HG03095 (cell line): ENCODE data around the gene SMLR1.
"Not testable (repeated sequence)": the region's sequence is repeated elsewhere in the genome, so short reads cannot be mapped to it uniquely, and the experiment has no call there.

Experiments used
- ATAC-seq: cut with Tn5 transposase; IDR thresholded peaks from one replicate; pipeline ENCODE4 v1.9.1; 2021; ENCODE audit warnings: moderate library complexity; ENCODE audit not compliant: unreplicated experiment

SMLR1 gene

DNA sequence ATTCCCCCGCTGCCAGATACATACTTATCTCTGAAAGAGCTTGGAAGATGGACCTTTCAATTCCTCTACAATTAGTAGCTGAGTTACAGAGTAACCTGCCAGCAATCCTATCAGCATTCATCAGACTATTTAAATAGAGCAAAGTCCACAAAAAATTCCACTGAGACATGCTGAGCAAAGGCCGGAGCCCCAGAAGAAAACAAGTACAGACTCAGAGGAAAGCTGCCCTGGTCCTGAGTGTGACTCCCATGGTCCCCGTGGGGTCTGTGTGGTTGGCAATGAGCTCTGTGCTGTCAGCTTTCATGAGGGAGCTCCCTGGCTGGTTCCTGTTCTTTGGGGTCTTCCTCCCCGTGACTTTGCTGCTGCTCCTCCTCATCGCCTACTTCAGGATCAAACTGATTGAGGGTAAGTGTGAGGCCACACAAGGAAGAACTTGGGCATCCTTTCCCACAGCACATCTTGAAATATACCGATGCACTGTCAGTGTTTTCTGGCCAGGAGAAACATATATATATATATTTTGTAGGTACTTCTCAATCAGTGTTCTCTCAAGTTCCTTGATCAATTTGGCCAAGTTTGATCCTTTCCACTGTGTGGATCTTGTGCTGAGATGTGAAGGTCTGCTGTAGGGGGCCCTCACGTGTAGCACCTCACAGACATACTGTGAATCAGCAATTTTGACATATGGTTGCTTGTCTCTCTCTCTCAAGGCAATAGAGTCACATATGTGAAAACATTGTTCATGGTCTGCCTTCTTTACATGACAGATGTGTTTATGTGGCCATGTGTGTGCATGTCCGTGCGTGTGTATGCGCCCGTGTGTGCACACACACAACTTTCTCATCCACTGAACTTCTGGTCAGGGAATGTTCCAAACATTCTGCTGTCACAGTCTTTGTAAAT lies at the start of gene SMLR1:
Gene SMLR1, plus strand, starts transcription at position 160 of the 903 bp plus-strand sequence. Its CDS starts 8 bp downstream, at position 168.
- ATAC-seq: no peak

- ATAC-seq: no peak
Observed at GRCh38 chr6:130778946-130779657, 48.1 kb upstream of the SMLR1 start.

- ATAC-seq: no peak
Observed at GRCh38 chr6:130779658-130780033, 47.6 kb upstream of the SMLR1 start.

- no peak for ATAC-seq
Observed at GRCh38 chr6:130780122-130780521, 47.1 kb upstream of the SMLR1 start.

DNA sequence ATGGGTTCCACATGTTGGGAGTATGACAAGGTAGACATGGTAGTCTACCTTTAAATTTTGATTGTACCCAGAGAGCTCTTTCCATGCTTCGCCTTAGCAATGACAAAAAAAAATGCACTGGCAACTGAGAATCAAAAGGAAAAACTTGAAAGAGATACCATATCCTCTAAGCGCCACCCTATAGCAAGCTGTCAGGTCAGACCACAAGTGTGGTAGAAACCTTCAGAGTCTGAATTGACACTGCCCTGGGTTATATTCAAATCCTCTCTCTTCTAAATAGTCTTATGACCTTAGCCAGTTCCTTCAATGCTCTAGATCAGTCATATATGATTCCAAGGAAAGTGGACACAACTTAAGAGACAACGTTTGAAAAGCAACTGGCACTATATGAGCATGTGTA lies 45.6 kb upstream of the SMLR1 start:
- ATAC-seq: no peak

DNA sequence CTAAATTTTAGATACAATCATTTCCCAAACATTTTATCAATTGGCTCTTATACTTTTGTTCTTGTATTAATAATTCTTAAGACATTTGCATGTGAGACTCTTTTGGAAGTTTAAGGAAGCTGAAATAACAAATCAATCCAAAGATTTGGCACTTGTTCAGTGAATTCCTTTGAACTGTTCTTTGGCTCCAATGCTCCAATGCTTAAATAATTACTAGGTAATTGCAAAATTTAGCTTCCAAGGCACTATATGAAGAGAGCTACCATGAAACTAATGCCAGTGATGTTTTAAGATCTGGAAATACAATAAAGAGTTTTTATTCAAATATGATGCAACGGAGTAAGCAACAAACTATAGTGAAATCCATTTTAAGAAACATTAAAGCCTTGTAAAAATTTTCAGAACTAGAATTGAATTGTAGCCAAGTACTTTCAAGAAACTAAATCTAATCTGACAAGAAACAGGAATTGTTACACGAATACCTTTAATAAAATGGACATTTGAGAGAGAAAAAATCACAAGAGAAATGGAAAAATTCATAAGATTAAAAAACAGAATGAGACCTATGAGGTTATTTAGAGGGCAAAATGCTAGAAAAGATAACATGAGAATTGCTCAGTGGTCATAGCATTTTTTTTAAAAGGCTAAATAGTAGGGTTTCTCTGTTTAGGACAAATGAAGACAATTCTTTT lies 43.6 kb upstream of the SMLR1 start:
- no peak for ATAC-seq

DNA sequence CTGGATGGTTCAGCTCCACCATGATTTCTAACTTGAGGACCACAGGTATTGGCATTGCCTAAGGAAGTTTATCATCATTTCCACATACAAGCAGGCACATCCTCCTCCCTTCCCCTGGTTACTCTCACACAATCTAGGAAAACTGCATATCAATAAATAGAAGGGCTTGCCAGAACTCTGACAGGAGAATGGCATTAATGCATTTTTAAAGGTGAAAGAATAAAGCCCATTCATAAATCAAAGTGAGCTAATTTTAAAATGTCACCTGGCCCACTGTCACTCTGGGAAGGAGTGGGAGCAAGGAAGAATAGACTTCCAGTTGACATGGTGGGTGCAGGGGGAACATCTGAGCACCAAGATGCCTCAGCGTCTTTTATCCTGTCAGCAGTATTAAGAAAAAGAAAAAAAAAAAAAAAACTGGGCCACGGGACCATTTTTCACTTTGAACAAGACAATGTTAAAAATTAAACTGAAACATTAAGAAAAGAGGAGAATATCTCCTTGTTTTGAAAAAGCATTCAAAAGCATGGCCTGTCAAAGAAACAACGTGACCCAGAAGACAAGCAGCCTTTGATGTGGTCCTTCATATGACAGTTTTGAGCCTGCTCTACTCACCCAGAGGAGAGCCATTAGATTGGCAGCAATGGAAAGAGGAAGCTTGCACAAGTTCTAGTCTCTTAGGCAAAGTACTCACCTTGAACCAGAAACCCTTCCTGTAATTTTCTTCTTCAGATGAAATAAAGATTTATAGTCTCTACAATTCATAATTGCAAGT lies 39.3 kb upstream of the SMLR1 start:
- ATAC-seq: no peak

GRCh38 chr6:130788954-130789353 lies 38.3 kb upstream of the SMLR1 start:
- no peak for ATAC-seq

DNA sequence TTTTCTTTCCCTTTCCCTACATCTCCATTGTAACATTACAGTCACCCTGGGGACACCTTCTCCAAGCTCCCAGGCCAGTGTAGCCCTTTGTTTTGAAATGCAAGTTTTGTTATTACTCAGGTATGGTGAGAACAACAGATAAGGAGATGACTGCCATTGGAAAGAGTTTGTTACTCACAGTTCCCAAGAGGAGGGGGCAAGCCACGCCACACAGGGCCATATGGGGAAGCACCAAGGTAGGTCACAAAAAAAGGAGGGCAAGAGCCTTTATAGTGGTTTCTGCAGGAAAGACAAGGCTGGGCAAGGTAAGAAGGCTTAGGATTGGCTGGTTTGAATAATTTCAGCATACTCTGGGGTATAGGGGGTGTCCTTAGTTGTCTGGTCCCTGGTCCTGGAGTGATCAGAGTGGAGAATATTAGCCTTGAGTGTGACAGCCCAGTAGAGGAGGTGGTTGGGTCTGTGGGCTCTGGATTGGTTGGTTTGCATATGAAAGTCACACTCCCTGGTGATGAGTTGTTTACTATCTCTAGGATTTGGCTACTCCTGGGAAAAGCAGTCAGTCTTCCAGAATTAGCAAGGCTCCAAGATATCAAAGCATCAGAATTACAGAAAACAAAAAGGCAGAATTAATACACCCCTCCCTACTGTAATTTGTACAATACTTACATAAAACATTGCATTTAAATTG lies 33.1 kb upstream of the SMLR1 start:
- no peak for ATAC-seq

GRCh38 chr6:130794738-130795137 lies 32.5 kb upstream of the SMLR1 start:
- no peak for ATAC-seq

DNA sequence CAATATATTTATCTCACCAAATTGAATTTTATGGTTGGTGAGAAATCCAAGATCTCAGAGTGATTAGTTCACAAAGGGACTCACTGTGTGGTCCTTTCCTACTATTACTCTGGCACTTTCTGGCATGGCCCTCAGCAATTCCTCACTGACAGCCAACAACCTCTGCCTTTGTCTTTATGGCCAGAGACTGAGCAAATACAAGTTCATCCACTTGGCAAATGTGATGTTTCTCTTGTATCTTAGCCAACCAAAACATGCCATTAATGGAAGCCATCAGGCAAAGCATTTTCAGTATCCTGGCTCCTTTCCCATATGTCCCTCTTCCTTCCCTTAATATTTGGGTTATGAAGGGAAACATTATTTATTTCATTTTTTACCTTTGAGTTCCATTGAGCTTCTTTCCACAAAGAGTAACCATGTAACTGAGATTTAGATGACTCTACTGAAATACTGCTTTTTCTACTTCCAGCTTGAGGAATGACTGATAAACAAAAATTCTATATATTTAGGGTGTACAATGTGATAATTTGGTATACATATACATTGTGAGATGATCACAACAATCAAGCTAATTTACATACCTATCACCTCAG lies 30.8 kb upstream of the SMLR1 start:
- no peak for ATAC-seq

DNA sequence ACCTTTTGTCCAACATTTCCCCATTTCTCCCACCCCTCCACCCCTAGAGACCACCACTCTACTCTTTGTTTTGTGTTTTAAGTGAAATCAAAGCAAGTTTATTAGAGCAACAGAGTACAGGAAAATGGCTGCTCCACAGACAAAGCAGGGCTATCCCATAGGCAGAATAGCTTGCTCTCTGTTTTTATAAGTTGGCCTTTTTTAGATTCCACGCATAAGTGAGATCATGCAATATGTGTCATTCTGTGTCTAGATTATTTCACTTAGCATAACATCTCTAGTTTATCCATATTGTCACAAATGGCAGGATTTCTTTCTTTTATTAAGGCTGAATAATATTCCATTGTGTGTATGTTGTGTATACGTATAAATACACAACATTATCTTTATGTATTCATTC lies 30.1 kb upstream of the SMLR1 start:
- no peak for ATAC-seq

GRCh38 chr6:130801368-130801767 lies 25.8 kb upstream of the SMLR1 start:
- not testable (repeated sequence) for ATAC-seq

GRCh38 chr6:130810307-130811030 lies 16.7 kb upstream of the SMLR1 start:
- ATAC-seq: no peak

DNA sequence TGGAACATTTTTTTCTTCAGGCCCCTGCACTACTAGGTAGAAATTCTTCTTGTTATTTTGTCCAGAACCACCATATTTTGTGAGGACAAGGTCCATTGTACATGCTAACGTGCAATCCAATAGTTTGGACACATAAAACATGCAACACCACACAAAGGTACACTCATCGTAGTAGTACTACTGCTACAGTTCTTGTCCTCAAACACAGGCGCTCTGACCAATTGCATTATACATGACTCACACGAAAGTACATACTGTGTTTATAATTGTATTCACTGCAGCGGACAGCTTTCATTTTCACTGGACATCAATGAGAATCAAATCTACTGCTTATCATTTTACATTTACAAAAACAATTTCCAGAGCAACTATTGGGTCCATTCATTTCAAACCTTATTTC lies 15.3 kb upstream of the SMLR1 start:
- no peak for ATAC-seq

DNA sequence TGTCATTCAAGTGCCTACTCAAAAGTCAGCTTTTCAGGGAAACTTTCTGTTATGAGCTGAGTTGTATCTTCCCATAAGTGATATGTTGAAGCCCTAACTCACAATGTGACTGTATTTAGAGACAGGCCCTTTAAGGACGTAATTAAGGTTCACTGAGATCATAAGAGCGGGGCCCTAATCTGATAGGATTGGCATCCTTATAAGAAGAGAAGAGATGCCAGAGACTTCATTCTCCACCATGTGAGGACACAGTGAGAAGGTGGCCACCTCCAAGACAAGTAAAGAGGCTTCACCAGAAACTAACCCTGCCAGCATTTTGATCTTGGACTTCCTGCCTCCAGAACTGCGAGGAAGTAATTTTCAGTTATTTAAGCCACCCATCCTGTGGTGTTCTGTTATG lies 12.7 kb upstream of the SMLR1 start:
- ATAC-seq: no peak

DNA sequence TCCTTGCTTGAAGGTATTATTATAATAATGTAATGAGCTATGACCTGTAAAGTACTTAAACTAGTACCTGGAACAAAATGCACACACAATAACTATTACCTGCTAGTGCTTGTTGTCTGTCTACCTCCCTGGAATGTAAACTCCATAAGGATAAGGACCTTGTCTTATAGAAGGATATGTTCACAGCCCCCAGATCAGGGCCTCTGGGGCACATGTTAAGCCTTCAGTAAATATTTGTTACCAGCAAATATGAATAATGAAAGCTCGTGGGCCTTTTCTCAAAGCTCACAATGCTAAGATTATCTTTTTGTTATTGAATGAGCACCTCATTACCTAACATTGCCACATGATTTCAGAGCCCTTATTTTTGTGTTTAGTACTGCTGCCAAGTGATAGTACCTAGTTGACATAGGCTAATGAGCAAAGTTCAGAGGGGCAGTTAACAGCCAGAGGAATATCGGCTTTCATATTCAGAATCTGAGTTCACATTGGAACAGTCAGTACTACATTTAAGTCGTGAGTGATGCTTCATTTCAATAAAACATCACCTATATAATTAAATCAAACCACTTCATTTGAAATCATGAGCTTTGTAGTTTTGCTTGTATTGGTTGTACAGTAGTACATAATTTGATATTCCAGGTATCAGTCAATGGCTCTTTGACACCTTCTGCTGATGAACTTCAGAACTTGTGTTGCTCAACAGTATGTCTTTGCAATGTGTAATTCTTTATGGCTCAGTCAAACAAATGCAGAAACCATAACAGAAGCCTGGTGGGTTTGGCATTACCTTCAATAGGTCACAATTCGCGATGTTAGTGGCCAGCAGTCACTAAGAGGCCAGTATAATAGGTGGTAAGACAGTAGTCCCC lies 11.8 kb upstream of the SMLR1 start:
- no peak for ATAC-seq

- no peak for ATAC-seq
Observed at GRCh38 chr6:130822736-130823135, 4.5 kb upstream of the SMLR1 start.
